ENCODE measurements around the gene TCEAL8.

GRCh38 chrX:103248553-103248952 lies 6.4 kb downstream of the TCEAL8 start:
- TF ChIP-seq CTCF (IDR thresholded peaks at IDR 0.05) (peak in 1 of 3 experiments; percentile 17), POLR2AphosphoS5 (IDR thresholded peaks at IDR 0.05; ENCODE audit: insufficient read depth in 1 of 2, low read depth in 1 of 2) (no peak)
